Smooth muscle cell (in vitro differentiated cells): ENCODE measurements around the gene PRKACA. TPM values are rescaled to one million over a fixed set of nuclear protein-coding genes. Genes with fewer than 3 reads are reported as not detected.

Experiments used
- DNase-seq: peaks from one replicate; lab custom pipeline; 2025; ENCODE audit not compliant: unreplicated experiment; lab: John Stamatoyannopoulos, UW
- H2AFZ ChIP-seq: fragments of 200-600 bp; sonication (generic); 2 replicates; pipeline ENCODE4 v1.6.0; 2016; ENCODE audit warnings: antibody characterized with exemption, low read depth, mild to moderate bottlenecking
- H3F3A ChIP-seq: fragments of 200-600 bp; sonication (generic); 2 replicates; pipeline ENCODE4 v1.6.0; 2017; ENCODE audit warnings: antibody characterized with exemption, low read depth
- H3K27ac ChIP-seq: fragments of 200-600 bp; sonication (generic); 2 replicates; pipeline ENCODE4 v1.5.1; 2016; ENCODE audit warnings: low read depth, mild to moderate bottlenecking
- H3K27me3 ChIP-seq: fragments of 200-600 bp; sonication (generic); 2 replicates; pipeline ENCODE4 v1.6.1; 2016; ENCODE audit warnings: low read depth, mild to moderate bottlenecking
- H3K36me3 ChIP-seq: fragments of 200-600 bp; sonication (generic); 2 replicates; pipeline ENCODE4 v1.5.1; 2016; ENCODE audit warnings: low read depth
- H3K4me1 ChIP-seq: fragments of 200-600 bp; sonication (generic); 2 replicates; pipeline ENCODE4 v1.5.1; 2016; ENCODE audit warnings: low read depth
- H3K4me2 ChIP-seq: fragments of 200-600 bp; sonication (generic); 2 replicates; pipeline ENCODE4 v1.6.0; 2016; ENCODE audit warnings: mild to moderate bottlenecking
- H3K4me3 ChIP-seq: fragments of 200-600 bp; sonication (generic); 2 replicates; pipeline ENCODE4 v1.5.1; 2016; ENCODE audit warnings: mild to moderate bottlenecking
- H3K79me2 ChIP-seq: fragments of 200-600 bp; sonication (generic); 2 replicates; pipeline ENCODE4 v1.6.0; 2016; ENCODE audit warnings: low read depth, mild to moderate bottlenecking
- H3K9ac ChIP-seq: fragments of 200-600 bp; sonication (generic); 2 replicates; pipeline ENCODE4 v1.6.0; 2016; ENCODE audit warnings: low read depth
- H3K9me3 ChIP-seq: fragments of 200-600 bp; sonication (generic); replicated peaks from 2 replicates; pipeline ENCODE4 v1.5.1; 2016; ENCODE audit warnings: low read depth
- H4K20me1 ChIP-seq: fragments of 200-600 bp; sonication (generic); 2 replicates; pipeline ENCODE4 v1.6.0; 2016; ENCODE audit warnings: low read depth
- WGBS: methylation state at CpG from one replicate; pipeline ENCODE4 v1.1.7; 2016; ENCODE audit warnings: low lambda C conversion rate; 5-methylcytosine and 5-hydroxymethylcytosine counted together
- polyA plus RNA-seq: library from polyadenylated mRNA; unstranded; fragments of >200 nt; fragmentation: Nextera tagmentation; extraction: Ambion mirVana; gene quantifications from 2 replicates; pipeline ENCODE4 v1.2.1, GENCODE V29; 2016
- total RNA-seq: library from RNA; depleted of rRNA; stranded (reverse); fragments of >200 nt; gene quantifications from 2 replicates; pipeline ENCODE4 v1.2.3, GENCODE V29; 2014
- TF ChIP-seq, protein P1 (sequence below): fragments of 200-600 bp; sonication (generic); IDR thresholded peaks from 2 replicates; pipeline ENCODE4 v1.5.1; 2017; ENCODE audit warnings: borderline replicate concordance, mild to moderate bottlenecking, antibody characterized with exemption; ENCODE audit not compliant: insufficient read depth, poor library complexity, severe bottlenecking

PRKACA gene
- total and polyA plus RNA-seq, 2 experiments from 2014 or later, result 11.1 to 30.3 TPM

DNA sequence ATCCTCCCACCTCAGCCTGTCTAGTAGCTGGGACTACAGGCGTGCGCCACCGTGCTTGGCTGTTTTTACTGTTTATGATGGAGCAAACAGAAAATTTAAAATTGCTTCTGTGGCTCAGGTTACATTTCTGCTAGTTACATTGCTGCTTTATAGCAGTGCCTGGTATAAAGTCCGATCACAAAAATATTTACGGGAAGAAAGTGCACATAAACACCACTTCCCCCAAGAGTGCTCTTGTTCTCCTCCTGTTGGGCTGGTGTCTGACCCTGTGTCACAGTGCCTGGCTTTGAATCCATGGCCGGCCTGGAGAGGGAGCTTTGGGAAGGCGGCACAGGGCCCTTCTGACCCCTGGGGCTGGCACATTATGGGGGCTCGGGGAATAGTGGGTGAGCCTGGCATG is 11.9 kb downstream of the PRKACA start:
- no peak overlapping the region for H2AFZ ChIP-seq
- TF ChIP-seq, protein P1, sequence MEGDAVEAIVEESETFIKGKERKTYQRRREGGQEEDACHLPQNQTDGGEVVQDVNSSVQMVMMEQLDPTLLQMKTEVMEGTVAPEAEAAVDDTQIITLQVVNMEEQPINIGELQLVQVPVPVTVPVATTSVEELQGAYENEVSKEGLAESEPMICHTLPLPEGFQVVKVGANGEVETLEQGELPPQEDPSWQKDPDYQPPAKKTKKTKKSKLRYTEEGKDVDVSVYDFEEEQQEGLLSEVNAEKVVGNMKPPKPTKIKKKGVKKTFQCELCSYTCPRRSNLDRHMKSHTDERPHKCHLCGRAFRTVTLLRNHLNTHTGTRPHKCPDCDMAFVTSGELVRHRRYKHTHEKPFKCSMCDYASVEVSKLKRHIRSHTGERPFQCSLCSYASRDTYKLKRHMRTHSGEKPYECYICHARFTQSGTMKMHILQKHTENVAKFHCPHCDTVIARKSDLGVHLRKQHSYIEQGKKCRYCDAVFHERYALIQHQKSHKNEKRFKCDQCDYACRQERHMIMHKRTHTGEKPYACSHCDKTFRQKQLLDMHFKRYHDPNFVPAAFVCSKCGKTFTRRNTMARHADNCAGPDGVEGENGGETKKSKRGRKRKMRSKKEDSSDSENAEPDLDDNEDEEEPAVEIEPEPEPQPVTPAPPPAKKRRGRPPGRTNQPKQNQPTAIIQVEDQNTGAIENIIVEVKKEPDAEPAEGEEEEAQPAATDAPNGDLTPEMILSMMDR, result no peak
- no peaks in the 10 kb centered on the region for H3K36me3 ChIP-seq
- H3K79me2 ChIP-seq, result peaks cover 3% of the 10 kb centered on the region
- H3K9ac ChIP-seq, result no peak overlapping the region
- H3F3A ChIP-seq, result no peaks in the 10 kb centered on the region
- no peak for DNase-seq
- no peak overlapping the region for H3K4me3 ChIP-seq
- H4K20me1 ChIP-seq, result peaks cover 16% of the 10 kb centered on the region
- 98% methylated on average over 8 of the region's 8 CpGs for WGBS
- no peaks in the 10 kb centered on the region for H3K27me3 ChIP-seq
- no peaks in the 10 kb centered on the region for H3K4me1 ChIP-seq
- no peak overlapping the region for H3K4me2 ChIP-seq
- H3K9me3 ChIP-seq, result no peaks in the 10 kb centered on the region
- no peak overlapping the region for H3K27ac ChIP-seq

DNA sequence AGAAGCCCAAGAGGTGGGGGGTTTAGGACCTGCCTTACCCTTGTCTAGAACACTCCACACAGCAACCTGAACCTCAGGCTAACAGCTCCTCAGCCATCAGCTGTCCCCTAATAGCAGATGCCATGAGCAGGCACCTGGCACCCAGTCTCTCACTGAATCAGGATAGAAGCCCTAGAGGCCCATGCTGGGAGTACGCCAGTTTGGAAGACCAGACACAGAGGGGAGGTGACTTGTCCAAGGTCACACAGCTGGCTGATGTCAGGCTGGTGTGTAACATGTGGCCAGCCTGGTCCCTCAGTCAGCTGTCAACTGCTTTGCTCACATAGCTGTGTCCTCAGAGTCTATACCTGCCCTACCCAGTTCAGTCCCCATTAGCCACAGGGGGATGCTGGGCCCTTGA is 14.3 kb downstream of the PRKACA start:
- Histone ChIP-seq H3K4me3 (no peak overlapping the region), H3K27me3 (no peaks in the 10 kb centered on the region), H3K9ac (no peak overlapping the region), H3K36me3 (no peaks in the 10 kb centered on the region), H3K4me1 (no peaks in the 10 kb centered on the region), H3K79me2 (no peaks in the 10 kb centered on the region), H3F3A (no peaks in the 10 kb centered on the region), H3K4me2 (no peak overlapping the region), H4K20me1 (peaks cover 8% of the 10 kb centered on the region), H3K9me3 (no peaks in the 10 kb centered on the region), H2AFZ (no peak overlapping the region), H3K27ac (no peak overlapping the region)
- no peak for DNase-seq
- WGBS, result 100% methylated on average over 1 of the region's 1 CpG
- TF ChIP-seq, protein P1, result no peak

DNA sequence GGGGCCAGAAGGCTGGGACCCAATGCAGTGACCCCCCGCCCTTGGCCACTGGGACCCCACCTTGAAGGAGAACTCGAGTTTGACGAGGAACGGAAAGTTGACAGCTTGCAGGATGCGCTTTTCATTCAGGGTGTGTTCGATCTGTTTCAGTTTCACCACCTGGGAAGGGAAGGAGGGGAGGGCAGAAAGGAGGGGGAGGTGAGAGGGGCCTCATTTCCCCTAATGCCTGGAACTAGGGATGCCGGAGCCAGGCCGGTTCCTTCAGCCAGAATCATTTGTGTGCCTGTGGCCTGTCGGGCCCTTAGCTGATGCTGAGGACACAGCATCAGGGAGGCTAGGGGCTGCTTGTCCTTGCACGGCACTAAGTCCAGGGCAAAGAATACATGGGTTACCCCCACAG is 14.8 kb downstream of the PRKACA start:
- H2AFZ ChIP-seq, result no peak overlapping the region
- no peaks in the 10 kb centered on the region for H3K79me2 ChIP-seq
- no peak for DNase-seq
- H3F3A ChIP-seq, result no peaks in the 10 kb centered on the region
- peaks cover 3% of the 10 kb centered on the region for H4K20me1 ChIP-seq
- H3K36me3 ChIP-seq, result no peaks in the 10 kb centered on the region
- H3K4me2 ChIP-seq, result no peak overlapping the region
- H3K27me3 ChIP-seq, result no peaks in the 10 kb centered on the region
- whole genome bisulfite sequencing, result 93% methylated on average over 10 of the region's 10 CpGs
- H3K4me3 ChIP-seq, result no peak overlapping the region
- H3K27ac ChIP-seq, result no peak overlapping the region
- H3K9ac ChIP-seq, result no peak overlapping the region
- H3K9me3 ChIP-seq, result no peaks in the 10 kb centered on the region
- TF ChIP-seq, protein P1, result no peak
- no peaks in the 10 kb centered on the region for H3K4me1 ChIP-seq

DNA sequence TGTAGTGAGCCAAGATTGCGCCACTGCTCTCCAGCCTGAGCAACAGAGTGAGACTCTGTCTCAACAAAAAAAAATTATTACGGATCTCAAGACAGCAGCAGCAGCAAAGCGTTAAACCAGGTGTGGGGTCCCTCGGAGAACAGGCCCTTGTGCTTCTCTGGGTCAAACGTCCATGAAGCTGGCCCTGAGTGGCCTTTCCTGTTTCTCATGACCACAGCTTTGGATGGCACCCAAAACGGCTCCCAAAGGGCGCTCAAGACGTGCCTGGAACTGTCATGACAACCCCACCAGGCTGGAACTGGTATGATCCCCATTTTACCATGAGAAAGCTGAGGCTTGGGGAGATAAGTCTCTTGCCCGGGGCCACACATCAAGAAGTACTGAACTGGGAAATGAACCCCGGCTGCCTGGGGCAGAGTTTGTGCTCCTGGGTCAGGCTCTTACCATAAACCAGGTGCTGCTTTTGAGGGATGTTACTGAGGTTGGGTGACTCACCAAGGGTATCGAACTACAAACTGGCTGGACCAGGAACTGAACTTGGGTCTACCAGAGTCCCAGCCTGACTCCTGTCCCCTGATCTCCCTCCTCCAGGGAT is 15.4 kb downstream of the PRKACA start:
- TF ChIP-seq, protein P1, result no peak
- Histone ChIP-seq H2AFZ (no peak overlapping the region), H3K27me3 (no peaks in the 10 kb centered on the region), H3K36me3 (no peaks in the 10 kb centered on the region), H3K4me3 (no peak overlapping the region), H3K79me2 (no peaks in the 10 kb centered on the region), H3K27ac (no peak overlapping the region), H3K9ac (no peak overlapping the region), H4K20me1 (no peaks in the 10 kb centered on the region), H3K9me3 (no peaks in the 10 kb centered on the region), H3K4me1 (no peaks in the 10 kb centered on the region), H3F3A (no peaks in the 10 kb centered on the region), H3K4me2 (no peak overlapping the region)
- no peak for DNase-seq
- WGBS, result 94% methylated on average over 11 of the region's 11 CpGs
